Mucosa of gallbladder (tissue), 1 donor: ENCODE data around the gene FBLN2. TPM values are rescaled to one million over a fixed set of nuclear protein-coding genes. Genes with fewer than 3 reads are reported as not detected.
"Not testable (repeated sequence)": the region's sequence is repeated elsewhere in the genome, so short reads cannot be mapped to it uniquely, and the experiment has no call there.

Source experiments
- DNase-seq: peaks from one replicate; pipeline ENCODE4 v3.0.0-alpha.2; 2020; ENCODE audit warnings: low spot score
- total RNA-seq: library from RNA; stranded (reverse); gene quantifications from one replicate; pipeline ENCODE4 v1.2.1, GENCODE V29; 2021
- donor health status: DM: no; HTN: no; CAD: no.

FBLN2 gene
- total RNA-seq, 1 donor from 2014 or later = 44.3 TPM

DNA sequence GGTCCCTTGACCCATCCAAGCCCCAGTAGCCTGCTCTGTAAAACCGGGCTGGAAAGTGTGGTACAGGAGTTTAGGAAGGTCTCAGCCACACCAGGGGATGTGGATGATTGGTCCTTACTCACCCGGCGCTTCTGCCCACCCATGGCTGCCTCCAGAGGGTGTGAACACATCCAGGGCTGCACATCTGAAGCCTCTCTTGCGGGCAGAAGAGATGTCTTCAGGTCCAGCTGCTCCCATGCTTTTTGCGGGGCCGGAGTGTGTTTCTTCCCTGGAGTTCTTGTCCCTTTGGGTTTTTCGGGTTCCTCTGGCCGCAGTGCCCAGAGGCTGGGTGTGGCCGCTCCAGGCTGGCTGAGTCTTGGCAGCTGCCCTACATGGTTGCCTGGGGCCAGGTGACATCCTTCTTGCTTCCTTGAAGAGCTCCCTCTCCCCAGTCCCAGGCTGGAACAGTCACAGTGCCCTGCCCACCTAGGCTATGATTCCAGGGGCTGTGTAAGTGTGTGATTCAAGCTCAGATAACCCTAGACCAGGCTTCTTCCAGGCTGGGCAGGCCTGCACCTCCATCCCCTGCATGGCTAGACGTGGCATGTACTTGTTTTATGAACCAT lies 34.9 kb upstream of the FBLN2 start:
- DNase-seq = no peak

DNA sequence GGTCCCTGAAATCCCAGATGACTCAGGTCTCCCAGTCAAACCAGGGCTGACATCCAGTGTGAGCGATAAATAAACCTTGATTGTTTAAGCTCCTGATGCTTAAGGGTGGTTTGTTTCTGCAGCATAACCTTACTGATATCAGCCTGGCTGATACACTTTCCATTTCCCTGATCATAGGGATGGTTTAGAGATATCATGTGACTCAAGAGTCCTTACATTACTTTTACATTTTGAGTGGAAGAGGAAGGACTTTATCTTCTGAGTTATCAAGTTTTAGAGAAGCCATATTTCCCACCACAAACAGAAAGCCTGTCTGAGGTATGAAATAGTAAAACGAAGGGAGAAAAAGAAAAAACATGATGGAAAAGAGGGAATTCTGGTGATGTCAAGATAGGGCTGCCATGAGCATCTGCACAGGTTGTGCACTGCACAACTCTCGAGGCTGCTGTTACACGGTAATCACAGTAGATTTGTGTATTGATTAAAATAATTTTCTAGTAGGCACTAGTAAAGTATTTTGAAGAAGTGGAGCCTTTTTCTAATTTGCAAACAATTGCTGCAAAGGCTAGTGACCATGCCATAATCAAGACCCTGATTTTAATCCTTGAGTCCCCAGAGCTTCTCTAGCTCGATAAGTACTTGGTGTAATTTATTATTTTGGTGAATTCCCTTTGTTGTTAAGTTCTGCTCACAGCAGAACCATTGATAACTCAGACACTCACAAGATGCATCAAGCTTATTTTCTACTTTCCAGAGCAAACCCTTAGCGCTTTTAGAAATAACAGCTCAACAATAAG lies 34.1 kb upstream of the FBLN2 start:
- DNase-seq = no peak

GRCh38 chr3:13515786-13516759 lies 32.9 kb upstream of the FBLN2 start:
- DNase-seq = no peak

- no peak for DNase-seq
Measured at GRCh38 chr3:13516760-13517135, 32.2 kb upstream of the FBLN2 start.

GRCh38 chr3:13517253-13517977 lies 31.5 kb upstream of the FBLN2 start:
- no peak for DNase-seq

- DNase-seq = peak; percentile 32
Measured at GRCh38 chr3:13518516-13518953, 30.4 kb upstream of the FBLN2 start.

GRCh38 chr3:13519006-13519791 lies 29.7 kb upstream of the FBLN2 start:
- no peak for DNase-seq

DNA sequence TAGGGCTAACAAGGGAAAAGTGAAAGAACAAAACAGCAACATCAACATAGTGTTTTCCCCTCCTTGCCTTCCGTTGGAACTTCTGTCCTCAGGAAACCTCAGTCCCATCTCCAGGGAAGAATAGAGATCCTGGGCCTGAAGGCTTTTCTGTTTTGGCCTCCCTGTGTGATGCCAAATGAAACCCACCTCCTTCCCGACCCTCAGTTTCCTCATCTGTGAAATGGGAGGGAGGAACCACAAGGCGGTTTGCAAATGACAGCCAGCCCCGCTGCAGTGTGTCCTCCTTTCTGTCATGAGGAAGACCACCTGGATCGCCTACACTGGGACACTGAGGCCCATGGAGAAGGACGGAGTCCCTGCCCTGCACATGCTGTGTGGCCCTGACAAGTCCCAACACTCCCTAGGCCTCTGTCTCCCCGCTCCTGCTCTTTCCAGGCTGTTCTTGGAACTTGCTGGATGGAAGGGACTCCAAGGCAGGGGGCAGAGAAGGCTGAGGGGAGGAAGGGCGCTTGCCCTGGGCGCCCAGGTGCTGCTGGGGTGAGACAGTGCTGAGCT lies 28.5 kb upstream of the FBLN2 start:
- no peak for DNase-seq

- DNase-seq = no peak
Measured at GRCh38 chr3:13521309-13521708, 27.6 kb upstream of the FBLN2 start.

DNA sequence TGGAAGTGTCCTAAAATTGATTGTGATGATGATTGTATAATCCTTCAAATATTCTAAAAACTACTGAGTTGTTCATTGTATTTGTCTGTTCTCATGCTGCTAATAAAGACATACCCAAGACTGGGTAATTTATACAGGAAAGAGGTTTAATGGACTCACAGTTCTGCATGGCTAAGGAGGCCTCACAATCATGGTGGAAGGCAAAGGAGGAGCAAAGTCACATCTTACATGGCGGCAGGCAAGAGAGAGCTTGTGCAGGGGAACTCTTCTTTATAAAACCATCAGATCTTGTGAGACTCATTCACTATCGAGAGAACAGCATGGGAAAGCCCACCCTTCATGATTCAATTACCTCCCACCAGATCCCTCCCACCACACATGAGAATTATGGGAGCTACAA lies 27.2 kb upstream of the FBLN2 start:
- DNase-seq = not testable (repeated sequence)

DNA sequence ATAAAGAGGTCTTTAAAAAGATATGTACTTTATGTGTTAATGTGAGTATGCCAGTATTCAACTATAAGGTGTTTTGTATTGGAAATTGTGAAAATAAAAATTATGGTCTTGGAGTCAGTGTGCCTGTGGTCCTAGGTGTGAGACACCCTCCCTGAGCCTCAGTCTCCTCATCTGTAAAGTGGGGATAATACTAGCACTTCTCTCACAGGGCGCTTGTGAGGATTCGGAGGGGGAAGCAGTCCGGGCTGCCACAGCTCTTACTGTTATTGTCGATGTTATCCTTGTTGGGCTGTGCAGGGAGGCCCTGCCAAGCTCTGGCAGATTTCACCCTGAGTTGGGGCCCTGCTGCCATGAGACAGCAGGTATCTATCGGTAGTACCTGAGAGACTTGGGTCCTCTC lies 26.7 kb upstream of the FBLN2 start:
- no peak for DNase-seq

DNA sequence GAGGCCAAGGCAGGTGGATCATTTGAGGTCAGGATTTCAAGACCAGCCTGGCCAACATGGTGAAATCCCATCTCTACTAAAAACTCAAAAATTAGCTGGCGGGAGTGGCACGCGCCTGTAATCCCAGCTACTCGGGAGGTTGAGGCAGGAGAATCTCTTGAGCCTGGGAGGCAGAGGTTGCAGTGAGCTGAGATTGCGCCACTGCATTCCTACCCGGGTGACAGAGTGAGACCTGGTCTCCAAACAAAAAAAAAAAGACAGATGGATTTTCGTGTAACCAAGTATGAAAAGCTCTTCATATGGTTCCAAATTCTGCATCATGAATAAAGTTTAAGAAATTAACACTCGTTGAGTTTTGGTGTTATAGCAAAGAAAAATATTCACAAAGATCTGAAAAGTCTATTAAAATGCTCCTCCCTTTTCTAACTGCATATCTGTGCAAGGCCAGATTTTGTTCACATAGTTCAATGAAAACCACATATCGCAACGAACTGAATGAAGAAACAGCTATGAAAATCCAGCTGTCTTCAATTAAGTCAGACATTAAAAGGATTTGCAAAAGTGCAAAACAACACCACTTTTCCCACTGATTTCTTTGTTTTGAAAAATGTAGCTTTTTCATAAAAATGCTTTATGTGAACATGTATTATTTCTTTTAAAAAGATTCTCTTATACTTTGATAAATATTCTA lies 23.8 kb upstream of the FBLN2 start:
- DNase-seq = no peak

DNA sequence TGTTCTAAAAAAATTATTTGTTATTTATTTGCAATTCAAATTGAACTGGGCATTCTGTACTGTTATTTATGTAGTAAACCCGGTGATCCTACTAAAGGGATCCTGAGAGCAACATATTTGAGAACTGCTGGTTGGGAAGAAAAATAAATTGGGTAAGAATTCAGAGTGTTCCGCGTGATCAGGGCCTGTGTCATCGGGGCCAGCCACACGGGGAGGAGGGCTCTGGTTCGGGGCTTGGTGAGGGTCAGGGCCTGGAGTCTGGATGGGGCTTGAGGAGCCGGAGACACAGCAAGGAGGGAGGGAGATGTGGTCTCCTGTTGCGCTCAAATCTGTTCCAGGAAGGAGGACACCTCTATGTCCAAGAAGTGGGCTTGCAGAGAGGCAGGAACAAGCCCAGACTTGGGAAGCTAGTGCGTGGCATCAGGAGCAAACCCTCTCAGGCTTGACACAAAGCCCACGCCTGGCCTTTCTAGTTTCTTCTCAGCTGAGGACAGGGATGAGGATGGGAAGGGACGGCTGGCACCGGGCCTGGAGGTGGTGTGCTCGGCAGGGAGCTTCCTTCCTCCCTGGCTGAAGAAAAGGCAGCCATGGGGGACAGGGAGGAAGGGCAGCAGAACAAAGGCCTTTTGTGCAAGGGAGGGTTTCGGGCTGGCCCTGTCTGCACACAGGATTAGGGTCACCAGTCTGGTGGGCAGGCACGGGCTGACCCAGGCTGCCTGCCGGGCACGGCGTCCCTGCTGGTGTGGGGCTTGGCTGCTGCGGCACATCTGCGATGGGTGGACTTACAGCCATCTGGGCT lies 22.9 kb upstream of the FBLN2 start:
- DNase-seq = no peak

DNA sequence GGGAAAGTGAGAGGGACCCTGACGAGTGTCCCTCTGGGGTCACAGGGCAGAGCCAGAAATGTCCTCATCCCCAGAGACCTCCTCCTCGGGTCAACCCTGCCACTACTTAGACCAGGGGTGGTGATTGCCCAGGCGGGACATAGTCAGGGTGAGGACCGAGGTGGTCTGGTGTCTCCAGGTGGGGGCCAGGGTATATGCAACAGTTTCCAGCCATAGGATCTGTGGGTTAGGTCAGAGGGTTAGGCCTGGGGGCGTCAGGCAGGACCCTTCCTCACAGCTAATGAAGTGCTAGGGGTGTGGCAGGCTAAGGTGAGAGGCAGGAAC lies 22.3 kb upstream of the FBLN2 start:
- no peak for DNase-seq

- no peak for DNase-seq
Measured at GRCh38 chr3:13528217-13528867, 20.6 kb upstream of the FBLN2 start.

DNA sequence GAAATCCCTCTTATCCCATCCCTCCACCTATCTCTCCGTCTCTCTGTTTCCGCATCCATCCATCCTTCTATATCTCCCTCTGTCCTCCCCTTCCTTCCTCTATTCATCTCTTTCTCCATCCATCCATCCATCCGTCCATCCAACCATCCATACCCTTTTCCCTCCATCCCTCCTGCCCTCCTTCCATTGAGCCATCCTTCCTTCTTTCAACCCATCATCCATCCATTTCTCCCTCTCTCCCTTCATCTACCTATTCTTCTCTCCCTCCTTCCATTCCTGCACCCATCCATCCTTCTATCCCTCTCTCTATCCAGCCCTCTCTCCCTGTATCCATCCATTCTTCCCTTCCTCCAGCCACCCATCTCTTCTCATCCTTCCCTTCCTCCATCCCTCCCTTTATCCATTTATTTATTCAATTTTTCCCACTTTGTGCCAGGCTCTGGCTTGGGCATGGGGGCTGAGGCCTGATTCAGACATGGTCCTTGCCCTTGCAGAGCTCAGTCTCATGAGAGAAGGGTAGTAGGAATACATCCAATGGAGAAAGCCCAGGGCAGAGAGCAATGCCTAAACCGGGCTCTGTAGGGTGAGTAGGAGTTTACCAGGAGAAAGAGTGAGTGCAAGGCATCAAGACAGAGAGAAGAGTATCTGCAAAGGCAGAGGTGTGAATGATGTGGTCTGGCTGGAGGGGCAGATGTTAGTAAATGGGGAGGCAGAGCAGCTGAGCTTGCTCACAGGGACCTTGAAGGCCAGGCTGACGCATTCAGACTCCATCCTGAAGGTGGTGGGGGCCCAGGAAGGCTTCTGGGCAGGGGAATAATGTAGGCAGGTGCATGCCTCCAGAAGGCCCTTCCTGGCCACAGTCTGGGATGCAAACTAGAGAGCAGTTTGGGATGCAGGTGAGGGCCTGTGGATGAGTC lies 19.5 kb upstream of the FBLN2 start:
- no peak for DNase-seq

DNA sequence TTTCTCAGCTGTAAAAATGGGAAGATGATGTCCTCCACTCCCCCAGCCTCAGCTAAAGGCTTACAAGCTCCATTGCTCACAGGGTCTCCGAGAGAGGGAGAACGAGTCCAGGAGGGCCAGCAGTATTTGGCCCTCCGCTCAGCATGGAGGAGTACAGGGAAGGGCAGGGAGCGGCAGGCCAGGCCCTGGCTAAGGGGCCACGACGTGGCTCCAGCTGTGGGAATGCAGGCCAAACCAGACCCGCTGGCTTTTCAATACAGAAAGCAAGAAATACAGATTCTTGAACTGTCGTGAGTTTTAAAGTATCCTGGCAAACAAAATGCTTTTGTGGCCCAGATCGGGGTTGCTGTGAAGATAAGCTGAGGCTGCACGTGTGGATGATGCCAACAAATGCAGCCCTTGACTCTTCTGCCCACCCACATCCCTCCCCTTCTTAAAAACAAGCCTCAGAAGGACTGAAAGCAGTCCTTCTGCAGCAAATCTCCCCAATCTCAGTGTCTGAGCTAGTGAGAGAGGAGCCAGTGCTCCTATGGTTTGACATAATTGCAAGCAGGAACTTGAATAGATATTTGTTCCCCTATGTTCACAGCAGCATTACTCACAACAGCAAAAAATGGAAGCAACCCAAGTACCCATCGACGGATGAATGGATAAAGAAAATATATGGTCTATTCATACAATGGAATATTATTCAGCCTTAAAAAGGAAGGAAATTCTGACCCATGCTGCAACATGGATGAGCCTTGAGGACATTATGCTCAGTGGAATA lies 18.5 kb upstream of the FBLN2 start:
- no peak for DNase-seq
